Epithelial cell of proximal tubule (primary cell): Measurements from ENCODE around the gene RYR2. TPM values are rescaled to one million over a fixed set of nuclear protein-coding genes. Genes with fewer than 3 reads are reported as not detected.

Source experiments
- DNase-seq: peaks from one replicate; pipeline ENCODE4 v3.0.0-alpha.2; 2011; ENCODE audit warnings: low read depth
- H3K4me3 ChIP-seq: 2 replicates; pipeline ENCODE4 v1.5.1; 2011; ENCODE audit warnings: low read depth, mild to moderate bottlenecking, low read length
- CTCF ChIP-seq: conservative IDR thresholded peaks from 2 replicates; pipeline ENCODE4 v1.5.1; 2012; ENCODE audit warnings: low read depth, mild to moderate bottlenecking, low read length
- total RNA-seq: library from RNA; depleted of rRNA; stranded (reverse); fragments of >200 nt; gene quantifications from 2 replicates; pipeline ENCODE4 v1.2.3, GENCODE V29; 2015

RYR2 gene
- total RNA-seq, 1 donor from 2014 or later, result 0.63 TPM

DNA sequence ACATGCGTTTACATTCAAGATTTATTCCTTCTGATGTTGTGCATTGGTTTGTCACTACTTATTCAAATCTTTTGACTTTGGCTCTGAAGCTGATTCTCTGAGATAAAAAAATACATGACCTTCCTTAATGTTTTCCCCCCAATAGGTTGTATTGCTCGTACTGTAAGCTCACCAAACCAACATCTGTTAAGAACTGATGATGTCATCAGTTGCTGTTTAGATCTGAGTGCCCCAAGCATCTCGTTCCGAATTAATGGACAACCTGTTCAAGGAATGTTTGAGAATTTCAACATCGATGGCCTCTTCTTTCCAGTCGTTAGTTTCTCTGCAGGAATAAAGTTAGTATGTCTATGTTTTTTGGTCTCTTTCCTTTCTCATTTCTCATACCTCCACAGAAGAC is 458.6 kb downstream of the RYR2 start:
- no peak overlapping the region for H3K4me3 ChIP-seq
- TF ChIP-seq CTCF, result no peak
- DNase-seq, result no peak

GRCh38 chr1:237503292-237503691 is 461.3 kb downstream of the RYR2 start:
- TF ChIP-seq CTCF, result no peak
- H3K4me3 ChIP-seq, result no peak overlapping the region
- no peak for DNase-seq

DNA sequence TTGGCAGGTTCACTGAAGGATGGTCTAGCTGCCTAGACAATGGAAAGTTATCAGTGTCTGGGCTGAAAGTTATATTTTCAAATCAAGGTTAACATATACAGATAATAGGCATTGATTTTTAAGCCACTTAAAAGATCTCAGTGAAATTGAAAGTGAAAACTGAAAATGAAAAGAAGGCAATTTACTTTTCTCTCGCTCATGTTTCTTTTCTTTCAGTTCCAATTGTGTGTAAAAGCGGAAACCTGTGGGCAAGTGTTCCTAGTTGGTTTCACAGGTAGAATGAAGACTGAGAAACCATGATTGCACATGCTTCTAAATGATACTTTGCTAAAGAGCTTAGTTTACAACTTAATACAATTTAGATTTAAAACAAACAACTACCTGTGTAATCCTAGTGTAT is 465.0 kb downstream of the RYR2 start:
- no peak for TF ChIP-seq CTCF
- no peak for DNase-seq
- no peak overlapping the region for H3K4me3 ChIP-seq

GRCh38 chr1:237509748-237510147 is 467.8 kb downstream of the RYR2 start:
- no peak for TF ChIP-seq CTCF
- no peak for DNase-seq
- H3K4me3 ChIP-seq, result no peak overlapping the region

DNA sequence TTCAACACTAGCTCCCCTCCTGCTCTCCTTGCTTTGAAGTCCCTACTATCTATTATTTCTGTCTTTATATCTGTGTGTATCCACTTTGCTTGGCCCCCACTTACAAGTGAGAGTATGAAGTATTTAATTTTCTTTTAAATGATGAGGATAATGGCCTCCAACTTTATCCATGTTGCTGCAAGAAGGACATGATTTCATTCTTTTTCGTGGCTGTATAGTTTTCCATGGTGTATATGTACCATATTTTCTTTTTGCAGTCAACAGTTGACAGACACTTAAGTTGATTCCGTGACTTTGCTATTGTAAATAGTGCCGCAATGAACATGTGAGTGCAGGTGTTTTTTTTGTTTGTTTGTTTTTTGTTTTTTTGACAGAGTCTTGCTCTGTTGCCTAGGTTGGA is 483.1 kb downstream of the RYR2 start:
- TF ChIP-seq CTCF, result no peak
- H3K4me3 ChIP-seq, result no peak overlapping the region
- DNase-seq, result no peak

- TF ChIP-seq CTCF, result no peak
- no peak overlapping the region for H3K4me3 ChIP-seq
- DNase-seq, result no peak
These were observed 485.8 kb downstream of the RYR2 start for GRCh38 chr1:237527761-237528160.

DNA sequence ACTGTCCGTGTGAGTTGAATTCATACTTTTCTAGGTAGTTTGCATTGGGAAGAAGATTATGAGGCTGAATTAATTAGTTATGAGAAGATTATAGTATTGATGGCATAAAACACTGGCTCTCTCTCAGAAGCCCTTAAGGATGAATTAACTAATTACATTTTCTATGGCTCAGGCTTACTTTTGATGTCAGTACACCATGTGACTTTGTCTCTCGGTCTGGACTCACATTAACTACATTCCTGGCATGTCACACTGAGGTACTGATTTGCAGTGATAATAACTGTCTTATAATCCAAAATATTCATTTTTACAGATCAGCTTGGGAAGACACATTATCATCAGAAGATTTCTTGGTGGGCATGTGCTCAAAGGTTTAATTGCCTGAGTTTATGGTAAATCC is 486.6 kb downstream of the RYR2 start:
- no peak overlapping the region for H3K4me3 ChIP-seq
- no peak for TF ChIP-seq CTCF
- no peak for DNase-seq
